Astrocyte of the cerebellum (primary cell): ENCODE measurements around the gene APOH.
A peak's percentile ranks its signal among the peaks of the same experiment; 100 is the strongest.

Source experiments
- DNase-seq: peaks from one replicate; pipeline ENCODE4 v3.0.0-alpha.2; 2011; ENCODE audit warnings: low read depth
- H3K4me3 ChIP-seq: 2 replicates; pipeline ENCODE4 v1.5.1; 2011; ENCODE audit warnings: mild to moderate bottlenecking, low read depth, low read length, moderate library complexity
- CTCF ChIP-seq: IDR thresholded peaks from 2 replicates; pipeline ENCODE4 v1.5.1; 2012; ENCODE audit warnings: low read length, low read depth, moderate library complexity, mild to moderate bottlenecking; ENCODE audit errors: missing control alignments
- in situ Hi-C: cut with HindIII; loops from 2 replicates; pipeline ENCODE4 v1.10.0; 2017; ENCODE audit warnings: low sequenced_read_pairs

Gene APOH

DNA sequence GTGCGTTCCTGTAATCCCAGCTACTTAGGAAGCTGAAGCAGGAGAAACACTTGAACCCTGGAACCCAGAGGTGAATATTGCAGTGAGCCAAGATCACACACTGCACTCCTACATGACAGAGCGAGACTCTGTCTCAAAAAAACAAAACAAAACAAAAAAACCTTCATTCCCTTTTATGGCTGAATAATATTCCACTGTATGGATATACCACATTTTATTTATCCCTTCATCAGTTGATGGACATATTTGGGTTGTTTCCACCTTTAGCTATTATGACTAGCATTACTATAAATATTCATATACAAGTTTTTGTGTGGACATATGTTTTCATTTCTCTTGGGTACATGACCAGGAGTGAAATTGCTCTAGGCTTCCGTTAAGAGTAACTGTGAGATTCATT lies 42.3 kb upstream of the APOH start:
- TF ChIP-seq CTCF: no peak
- in situ Hi-C loops: no loop called here
- no peak overlapping the region for H3K4me3 ChIP-seq
- DNase-seq: no peak

- TF ChIP-seq CTCF: no peak
- H3K4me3 ChIP-seq: no peak overlapping the region
- in situ Hi-C loops: no loop called here
- no peak for DNase-seq
These were observed 40.9 kb upstream of the APOH start for GRCh38 chr17:66270106-66270505.

DNA sequence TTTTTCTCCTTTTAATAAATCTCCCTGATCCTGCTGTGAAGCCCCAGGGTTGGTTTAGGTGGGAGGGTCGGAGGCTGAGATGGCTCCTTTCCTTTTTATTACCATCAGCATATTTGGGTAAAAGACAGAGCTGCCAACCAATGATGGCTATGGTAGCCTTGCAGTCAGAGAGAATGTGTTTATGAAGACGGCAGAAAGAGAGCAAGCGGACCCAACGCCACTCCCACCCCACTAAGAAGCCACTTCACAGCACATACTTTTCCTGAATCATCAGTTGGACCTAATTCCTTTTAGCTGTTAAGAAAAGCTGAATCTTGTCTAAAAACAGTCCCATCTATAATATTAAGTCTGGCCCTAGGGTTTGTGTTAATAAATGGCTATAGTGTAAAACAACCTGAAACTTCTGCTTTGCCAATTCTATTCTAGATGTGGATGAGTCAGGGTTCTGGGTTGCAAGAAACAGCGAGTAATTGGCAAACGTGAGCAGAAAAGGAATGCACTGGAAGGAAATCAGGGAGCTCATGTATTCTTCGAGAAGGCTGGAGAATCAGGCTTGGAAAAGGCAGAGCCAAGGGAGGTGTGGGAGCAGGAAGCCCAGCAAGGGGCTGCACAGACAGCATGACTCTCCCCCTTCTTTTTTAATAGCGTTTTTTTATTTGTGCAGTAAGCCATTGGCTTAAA lies 39.2 kb upstream of the APOH start:
- TF ChIP-seq CTCF: no peak
- DNase-seq: peak; percentile 92
- in situ Hi-C loops: no loop called here
- no peak overlapping the region for H3K4me3 ChIP-seq

DNA sequence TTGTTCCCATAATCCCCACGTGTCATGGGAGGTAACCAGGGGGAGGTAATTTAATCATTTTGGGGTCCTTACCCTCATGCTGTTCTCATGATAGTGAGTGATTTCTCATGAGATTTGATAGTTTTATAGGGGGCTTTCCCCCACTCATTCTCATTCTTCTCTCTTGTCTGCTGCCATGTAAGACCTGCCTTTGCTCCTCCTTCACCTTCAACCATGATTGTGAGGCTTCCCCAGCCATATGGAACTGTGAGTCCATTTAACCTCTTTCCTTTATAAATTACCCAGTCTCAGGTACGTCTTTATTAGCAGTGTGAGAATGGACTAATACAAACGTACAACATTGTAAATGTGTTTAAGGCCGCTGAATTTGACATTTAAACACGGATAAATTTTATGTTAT lies 35.5 kb upstream of the APOH start:
- H3K4me3 ChIP-seq: no peak overlapping the region
- TF ChIP-seq CTCF: no peak
- in situ Hi-C loops: no loop called here
- DNase-seq: no peak

DNA sequence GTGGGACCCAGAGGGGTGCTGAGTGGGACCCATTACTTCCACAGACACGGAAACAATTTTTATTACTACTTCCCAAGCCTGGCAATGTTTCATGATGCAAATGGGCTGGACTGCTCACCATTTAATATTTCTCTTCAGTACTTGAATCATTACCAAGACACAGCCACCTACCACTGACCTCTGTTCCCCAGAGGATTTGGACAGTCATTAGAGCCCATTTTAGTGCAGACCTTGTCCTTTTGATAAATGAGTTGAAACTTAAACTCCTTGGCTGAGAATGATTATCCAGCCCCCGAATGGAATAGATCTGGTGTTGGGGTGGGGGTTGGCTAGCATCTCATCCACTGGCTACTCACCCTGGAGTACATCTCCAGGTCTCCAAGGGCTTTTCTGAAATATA lies 33.6 kb upstream of the APOH start:
- no peak overlapping the region for H3K4me3 ChIP-seq
- DNase-seq: no peak
- in situ Hi-C loops: no loop called here
- no peak for TF ChIP-seq CTCF

DNA sequence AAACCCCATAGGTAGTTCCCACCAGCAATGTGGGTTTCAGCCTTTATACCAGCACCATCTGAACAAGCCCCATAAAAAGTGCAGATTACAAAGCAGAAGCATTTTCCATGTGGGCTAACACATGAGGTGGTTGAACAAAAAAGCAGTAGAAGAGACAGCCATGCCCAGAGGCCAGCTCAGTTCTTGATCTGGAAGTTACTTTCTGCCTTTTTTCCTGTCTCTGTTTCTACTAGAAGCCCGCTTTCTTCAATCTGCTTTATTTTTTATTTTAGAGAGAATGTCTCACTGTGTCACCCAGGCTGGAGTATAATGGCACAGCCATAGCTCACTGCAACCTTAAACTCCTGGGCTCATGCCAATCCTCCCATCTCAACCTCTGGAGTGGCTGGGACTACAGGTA lies 31.5 kb upstream of the APOH start:
- no peak for TF ChIP-seq CTCF
- no peak overlapping the region for H3K4me3 ChIP-seq
- in situ Hi-C loops: no loop called here
- no peak for DNase-seq

DNA sequence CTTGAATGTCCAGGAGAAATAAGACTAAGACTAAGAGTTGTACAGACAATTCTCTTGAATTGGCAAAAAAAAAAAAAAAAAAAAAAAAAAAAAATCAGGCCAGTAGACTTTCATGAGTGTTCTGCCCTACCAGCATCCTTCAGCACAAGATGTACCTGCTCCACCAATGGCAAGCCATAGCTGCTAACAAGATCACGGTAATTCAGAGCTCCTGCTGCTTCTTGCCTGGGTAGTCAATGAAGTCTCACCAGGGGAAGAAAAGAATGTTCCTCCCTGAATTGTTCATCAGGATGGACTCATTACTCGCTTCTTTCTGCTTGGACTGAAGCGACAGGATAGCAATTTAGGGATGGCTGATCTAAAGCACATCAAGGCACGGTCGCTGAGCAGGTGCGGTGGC lies 31.1 kb upstream of the APOH start:
- no peak overlapping the region for H3K4me3 ChIP-seq
- no peak for DNase-seq
- no peak for TF ChIP-seq CTCF
- in situ Hi-C loops: no loop called here
